Measurements from ENCODE around the gene MYDGF. TPM values are rescaled to one million over a fixed set of nuclear protein-coding genes. Genes with fewer than 3 reads are reported as not detected.
"Not testable (repeated sequence)": the region's sequence is repeated elsewhere in the genome, so short reads cannot be mapped to it uniquely, and the experiment has no call there.

The MYDGF gene
- total RNA-seq, 1 donor from 2014 or later, result 23.4 TPM

DNA sequence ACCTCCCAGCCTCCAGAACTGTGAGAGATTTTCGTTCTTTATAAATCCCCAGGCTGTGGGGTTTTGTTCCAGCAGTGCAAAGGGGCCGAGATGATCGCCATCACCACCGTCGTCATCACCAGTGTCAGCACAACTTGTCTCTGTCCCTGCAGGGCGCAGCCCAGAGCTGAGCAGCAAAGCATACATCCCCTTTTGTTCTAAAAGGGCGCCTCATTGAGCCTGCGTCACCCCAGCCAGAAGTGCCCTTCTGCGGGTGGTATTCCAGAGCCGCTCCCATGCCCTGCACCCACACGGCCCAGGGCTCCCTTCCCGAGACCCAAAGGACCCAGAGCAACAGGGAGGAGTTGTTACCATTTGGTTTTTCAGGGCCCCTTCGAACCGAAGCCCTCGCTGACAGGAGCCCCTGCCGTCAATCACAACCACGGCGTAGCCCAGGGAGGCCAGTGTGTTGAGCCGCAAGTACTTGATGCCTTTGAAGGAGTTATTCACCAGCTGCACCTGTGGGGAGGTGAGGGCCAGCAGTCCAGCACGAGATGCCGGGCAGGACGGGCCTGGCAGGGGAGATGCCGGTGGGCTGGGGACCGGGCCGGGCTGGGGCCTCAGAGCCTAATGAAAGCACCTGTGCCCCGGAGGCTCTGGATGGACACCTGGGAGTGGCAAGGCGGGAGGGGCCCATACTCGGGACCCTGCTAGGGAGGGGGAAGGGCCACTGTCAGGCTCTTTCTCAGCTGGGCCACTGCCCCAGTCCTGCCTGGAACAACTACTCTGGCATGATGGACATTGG is 14.4 kb upstream of the MYDGF start:
- Histone ChIP-seq H3K4me2 (no peak overlapping the region), H3K9me3 (ENCODE audit: low read depth) (no peaks in the 10 kb centered on the region), H2AFZ (replicated peaks) (no peak overlapping the region), H3F3A (ENCODE audit: low read depth) (peaks cover 5% of the 10 kb centered on the region), H3K27ac (no peak overlapping the region), H3K36me3 (no peaks in the 10 kb centered on the region), H4K20me1 (ENCODE audit: low read depth) (no peaks in the 10 kb centered on the region), H3K4me3 (no peak overlapping the region), H3K27me3 (no peaks in the 10 kb centered on the region), H3K9ac (no peak overlapping the region), H3K4me1 (no peaks in the 10 kb centered on the region), H3K79me2 (ENCODE audit: low read depth) (no peaks in the 10 kb centered on the region)
- Mint-ChIP-seq H3K9me3 (no peaks in the 10 kb centered on the region), H3K27ac (no peak overlapping the region), H3K36me3 (peaks cover 5% of the 10 kb centered on the region), H3K4me3 (no peak overlapping the region), H3K4me1 (no peaks in the 10 kb centered on the region), H3K27me3 (ENCODE audit: insufficient read depth, low read depth) (no peaks in the 10 kb centered on the region)
- no peak for DNase-seq (ENCODE audit: low spot score)
- TF ChIP-seq EZH2phosphoT487 (IDR thresholded peaks at IDR 0.05) (no peak), EZH2 (IDR thresholded peaks at IDR 0.05) (no peak)
- TF ChIP-seq, protein P1, sequence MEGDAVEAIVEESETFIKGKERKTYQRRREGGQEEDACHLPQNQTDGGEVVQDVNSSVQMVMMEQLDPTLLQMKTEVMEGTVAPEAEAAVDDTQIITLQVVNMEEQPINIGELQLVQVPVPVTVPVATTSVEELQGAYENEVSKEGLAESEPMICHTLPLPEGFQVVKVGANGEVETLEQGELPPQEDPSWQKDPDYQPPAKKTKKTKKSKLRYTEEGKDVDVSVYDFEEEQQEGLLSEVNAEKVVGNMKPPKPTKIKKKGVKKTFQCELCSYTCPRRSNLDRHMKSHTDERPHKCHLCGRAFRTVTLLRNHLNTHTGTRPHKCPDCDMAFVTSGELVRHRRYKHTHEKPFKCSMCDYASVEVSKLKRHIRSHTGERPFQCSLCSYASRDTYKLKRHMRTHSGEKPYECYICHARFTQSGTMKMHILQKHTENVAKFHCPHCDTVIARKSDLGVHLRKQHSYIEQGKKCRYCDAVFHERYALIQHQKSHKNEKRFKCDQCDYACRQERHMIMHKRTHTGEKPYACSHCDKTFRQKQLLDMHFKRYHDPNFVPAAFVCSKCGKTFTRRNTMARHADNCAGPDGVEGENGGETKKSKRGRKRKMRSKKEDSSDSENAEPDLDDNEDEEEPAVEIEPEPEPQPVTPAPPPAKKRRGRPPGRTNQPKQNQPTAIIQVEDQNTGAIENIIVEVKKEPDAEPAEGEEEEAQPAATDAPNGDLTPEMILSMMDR (IDR thresholded peaks at IDR 0.05), result no peak

- H3F3A ChIP-seq (ENCODE audit: low read depth), result peaks cover 8% of the 10 kb centered on the region
- H3K27me3 ChIP-seq, result no peaks in the 10 kb centered on the region
- no peak for DNase-seq (ENCODE audit: low spot score)
- H3K36me3 Mint-ChIP-seq, result peaks cover 6% of the 10 kb centered on the region
- no peak overlapping the region for H2AFZ ChIP-seq (replicated peaks)
- no peaks in the 10 kb centered on the region for H3K9me3 Mint-ChIP-seq
- no peak overlapping the region for H3K4me3 Mint-ChIP-seq
- no peaks in the 10 kb centered on the region for H4K20me1 ChIP-seq (ENCODE audit: low read depth)
- no peaks in the 10 kb centered on the region for H3K36me3 ChIP-seq
- TF ChIP-seq, protein P1 (IDR thresholded peaks at IDR 0.05), result no peak
- TF ChIP-seq EZH2 (IDR thresholded peaks at IDR 0.05) (no peak), EZH2phosphoT487 (IDR thresholded peaks at IDR 0.05) (no peak)
- no peaks in the 10 kb centered on the region for H3K27me3 Mint-ChIP-seq (ENCODE audit: insufficient read depth, low read depth)
- no peaks in the 10 kb centered on the region for H3K9me3 ChIP-seq (ENCODE audit: low read depth)
- no peaks in the 10 kb centered on the region for H3K4me1 Mint-ChIP-seq
- no peak overlapping the region for H3K27ac Mint-ChIP-seq
- H3K27ac ChIP-seq, result no peak overlapping the region
- no peaks in the 10 kb centered on the region for H3K79me2 ChIP-seq (ENCODE audit: low read depth)
- no peak overlapping the region for H3K9ac ChIP-seq
- no peaks in the 10 kb centered on the region for H3K4me1 ChIP-seq
- H3K4me3 ChIP-seq, result no peak overlapping the region
- no peak overlapping the region for H3K4me2 ChIP-seq
Measured at GRCh38 chr19:4682417-4683200, 12.5 kb upstream of the MYDGF start.

DNA sequence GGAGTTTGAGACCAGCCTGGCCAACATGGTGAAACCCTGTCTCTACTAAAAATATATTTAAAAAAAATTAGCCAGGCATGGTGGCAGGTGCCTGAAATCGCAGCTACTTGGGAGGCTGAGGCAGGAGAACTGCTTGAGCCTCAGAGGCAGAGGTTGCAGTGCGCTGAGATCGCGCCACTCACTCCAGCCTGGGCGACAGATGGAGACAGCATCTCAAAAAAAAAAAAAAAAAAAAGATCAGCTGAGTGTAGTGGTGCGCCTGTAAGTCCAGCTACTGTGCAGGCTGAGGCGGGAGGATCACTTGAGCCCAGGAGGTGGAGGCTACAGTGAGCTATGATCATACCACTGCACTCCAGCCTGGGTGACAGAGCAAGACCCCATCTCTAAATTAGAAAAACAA is 9.9 kb upstream of the MYDGF start:
- not testable (repeated sequence) for H3K4me2 ChIP-seq; H3K9me3 Mint-ChIP-seq; H2AFZ ChIP-seq (replicated peaks); H4K20me1 ChIP-seq (ENCODE audit: low read depth); H3K27ac Mint-ChIP-seq; H3K79me2 ChIP-seq (ENCODE audit: low read depth); H3K27ac ChIP-seq; H3K9me3 ChIP-seq (ENCODE audit: low read depth); H3K27me3 Mint-ChIP-seq (ENCODE audit: insufficient read depth, low read depth); H3K4me3 Mint-ChIP-seq; H3K36me3 ChIP-seq; H3K9ac ChIP-seq; H3K4me3 ChIP-seq; H3K4me1 ChIP-seq; H3K36me3 Mint-ChIP-seq; H3K27me3 ChIP-seq; DNase-seq (ENCODE audit: low spot score)
- peaks cover 24% of the 10 kb centered on the region for H3F3A ChIP-seq (ENCODE audit: low read depth)
- H3K4me1 Mint-ChIP-seq, result peaks cover 15% of the 10 kb centered on the region
